ENCODE measurements around the gene MAML2. TPM values are rescaled to one million over a fixed set of nuclear protein-coding genes. Genes with fewer than 3 reads are reported as not detected.

MAML2 gene
- total RNA-seq, 4 donors from 2014 or later: 19.0 to 36.4 (median 31.4) TPM

DNA sequence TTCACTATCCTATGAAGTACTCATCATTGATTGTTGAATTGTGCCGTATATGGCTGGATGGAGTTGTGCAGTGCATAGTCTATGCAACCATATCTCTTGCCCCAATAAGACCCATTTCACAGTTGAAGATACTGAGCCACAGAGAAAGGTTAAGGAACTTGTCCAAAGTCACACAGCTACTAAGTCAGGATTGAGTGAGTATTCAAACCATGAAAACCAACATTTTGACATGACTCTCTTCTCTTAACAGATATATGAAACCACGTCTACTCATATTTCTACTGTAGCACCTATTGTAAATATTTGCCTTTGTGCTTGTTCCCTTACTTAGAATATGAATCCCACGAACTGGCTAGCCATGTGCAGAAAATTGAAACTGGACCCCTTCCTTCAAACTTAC lies 58.1 kb downstream of the MAML2 start:
- H3K36me3 ChIP-seq: no peaks in the 10 kb centered on the region
- no peak for TF ChIP-seq POLR2A (IDR thresholded peaks at IDR 0.05)
- TF ChIP-seq, protein P1, sequence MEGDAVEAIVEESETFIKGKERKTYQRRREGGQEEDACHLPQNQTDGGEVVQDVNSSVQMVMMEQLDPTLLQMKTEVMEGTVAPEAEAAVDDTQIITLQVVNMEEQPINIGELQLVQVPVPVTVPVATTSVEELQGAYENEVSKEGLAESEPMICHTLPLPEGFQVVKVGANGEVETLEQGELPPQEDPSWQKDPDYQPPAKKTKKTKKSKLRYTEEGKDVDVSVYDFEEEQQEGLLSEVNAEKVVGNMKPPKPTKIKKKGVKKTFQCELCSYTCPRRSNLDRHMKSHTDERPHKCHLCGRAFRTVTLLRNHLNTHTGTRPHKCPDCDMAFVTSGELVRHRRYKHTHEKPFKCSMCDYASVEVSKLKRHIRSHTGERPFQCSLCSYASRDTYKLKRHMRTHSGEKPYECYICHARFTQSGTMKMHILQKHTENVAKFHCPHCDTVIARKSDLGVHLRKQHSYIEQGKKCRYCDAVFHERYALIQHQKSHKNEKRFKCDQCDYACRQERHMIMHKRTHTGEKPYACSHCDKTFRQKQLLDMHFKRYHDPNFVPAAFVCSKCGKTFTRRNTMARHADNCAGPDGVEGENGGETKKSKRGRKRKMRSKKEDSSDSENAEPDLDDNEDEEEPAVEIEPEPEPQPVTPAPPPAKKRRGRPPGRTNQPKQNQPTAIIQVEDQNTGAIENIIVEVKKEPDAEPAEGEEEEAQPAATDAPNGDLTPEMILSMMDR (IDR thresholded peaks at IDR 0.05): no peak
- H3K4me1 ChIP-seq: peaks cover 1 to 4% of the 10 kb centered on the region in 2 donors
- H3K4me3 ChIP-seq (replicated peaks in 1 of 3): no peak overlapping the region
- intact Hi-C loops (cut with DNase I): no loop called here
- WGBS, 2 donors: 88 to 96% methylated on average over 3 of the region's 3 CpGs
- no peaks in the 10 kb centered on the region for H3K9me3 ChIP-seq
- no peak overlapping the region for H3K27ac ChIP-seq
- no peak for DNase-seq
- no peaks in the 10 kb centered on the region for H3K27me3 ChIP-seq

DNA sequence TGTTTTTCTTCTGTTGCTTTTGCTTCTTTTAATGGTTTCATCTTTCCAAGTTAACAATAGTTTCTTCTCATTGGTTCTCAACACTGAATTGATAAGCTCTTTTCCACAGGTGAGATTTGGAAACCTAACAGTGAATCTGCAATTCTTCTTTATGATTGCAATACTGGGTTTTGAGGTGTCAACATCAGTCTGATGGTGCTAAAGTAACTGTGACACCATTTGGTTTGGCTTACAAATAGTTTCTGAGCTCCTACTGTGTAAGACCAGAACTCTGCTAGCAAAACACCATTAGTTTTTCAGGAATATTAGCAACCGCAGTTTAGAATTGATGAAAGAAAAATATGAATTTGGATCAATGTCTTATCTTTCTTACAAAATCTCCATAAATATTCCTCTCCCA lies 58.6 kb downstream of the MAML2 start:
- Histone ChIP-seq H3K4me1 (peaks cover 6 to 8% of the 10 kb centered on the region in 2 donors), H3K36me3 (no peaks in the 10 kb centered on the region), H3K4me3 (replicated peaks in 1 of 3) (no peak overlapping the region), H3K9me3 (no peaks in the 10 kb centered on the region), H3K27me3 (no peaks in the 10 kb centered on the region), H3K27ac (no peak overlapping the region)
- DNase-seq: no peak
- 98 to 100% methylated on average over 1 of the region's 1 CpG for WGBS, 2 donors
- intact Hi-C loops (cut with DNase I): no loop called here
- TF ChIP-seq POLR2A (IDR thresholded peaks at IDR 0.05): no peak
- TF ChIP-seq, protein P1 (IDR thresholded peaks at IDR 0.05): no peak

DNA sequence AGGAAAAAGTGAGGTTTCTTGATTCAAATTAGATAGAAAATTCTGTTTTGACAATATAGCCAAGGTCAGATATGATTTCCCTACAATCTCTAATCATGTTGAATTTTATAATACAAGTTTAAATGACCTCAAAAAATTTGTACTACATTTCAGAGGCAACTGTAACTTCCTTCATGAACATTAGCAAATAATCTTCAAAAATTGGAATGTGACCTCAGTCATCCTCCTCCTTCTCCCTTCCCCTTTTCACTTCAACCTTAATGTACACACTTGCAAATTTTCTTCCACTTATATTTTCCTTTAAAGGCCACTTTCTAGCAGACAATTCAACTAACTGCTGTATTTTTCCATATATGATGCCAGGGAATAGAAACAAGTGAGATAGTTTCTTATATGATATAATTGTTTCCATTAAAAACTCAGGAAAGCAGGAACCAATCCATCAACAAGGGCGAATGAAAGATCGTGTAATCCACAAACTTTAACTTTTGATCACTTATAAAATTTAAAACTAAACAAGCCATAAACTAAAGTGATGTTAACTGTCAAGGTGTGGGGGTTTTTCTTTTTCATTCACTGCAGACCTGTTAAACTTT lies 60.3 kb downstream of the MAML2 start:
- 87 to 91% methylated on average over 2 of the region's 2 CpGs for WGBS, 2 donors
- no peak for DNase-seq
- Histone ChIP-seq H3K36me3 (no peaks in the 10 kb centered on the region), H3K4me1 (peaks cover 11 to 25% of the 10 kb centered on the region in 2 donors), H3K9me3 (no peaks in the 10 kb centered on the region), H3K27me3 (no peaks in the 10 kb centered on the region), H3K27ac (no peak overlapping the region), H3K4me3 (replicated peaks in 1 of 3) (no peak overlapping the region)
- intact Hi-C loops (cut with DNase I): no loop called here
- TF ChIP-seq, protein P1 (IDR thresholded peaks at IDR 0.05): no peak
- no peak for TF ChIP-seq POLR2A (IDR thresholded peaks at IDR 0.05)

DNA sequence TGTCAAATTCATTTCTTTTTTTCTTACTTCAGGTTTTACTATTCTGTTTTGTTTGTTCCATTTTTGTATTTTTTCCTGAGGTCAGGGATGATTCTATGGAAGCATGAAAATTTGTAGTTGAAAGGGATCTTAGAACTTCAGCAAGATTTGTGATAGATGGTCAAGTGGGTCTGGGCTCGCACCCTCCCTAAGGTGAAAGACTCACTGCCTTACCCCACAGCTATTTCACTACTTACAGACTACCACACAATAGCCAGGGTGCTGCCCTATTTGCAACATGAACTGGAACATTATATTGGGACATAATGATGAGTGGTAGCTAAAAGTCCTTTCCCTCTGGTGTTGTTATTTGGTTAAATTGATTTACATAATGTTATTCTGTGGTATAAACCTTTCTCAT lies 62.6 kb downstream of the MAML2 start:
- TF ChIP-seq, protein P1 (IDR thresholded peaks at IDR 0.05): no peak
- no peak for TF ChIP-seq POLR2A (IDR thresholded peaks at IDR 0.05)
- intact Hi-C loops (cut with DNase I): no loop called here
- H3K4me1 ChIP-seq: peaks cover 16 to 35% of the 10 kb centered on the region in 2 donors
- no peaks in the 10 kb centered on the region for H3K9me3 ChIP-seq
- H3K27me3 ChIP-seq: no peaks in the 10 kb centered on the region
- no peaks in the 10 kb centered on the region for H3K36me3 ChIP-seq
- no peak overlapping the region for H3K27ac ChIP-seq
- 96 to 97% methylated on average over 1 of the region's 1 CpG for WGBS, 2 donors
- no peak for DNase-seq
- no peak overlapping the region for H3K4me3 ChIP-seq (replicated peaks in 1 of 3)

DNA sequence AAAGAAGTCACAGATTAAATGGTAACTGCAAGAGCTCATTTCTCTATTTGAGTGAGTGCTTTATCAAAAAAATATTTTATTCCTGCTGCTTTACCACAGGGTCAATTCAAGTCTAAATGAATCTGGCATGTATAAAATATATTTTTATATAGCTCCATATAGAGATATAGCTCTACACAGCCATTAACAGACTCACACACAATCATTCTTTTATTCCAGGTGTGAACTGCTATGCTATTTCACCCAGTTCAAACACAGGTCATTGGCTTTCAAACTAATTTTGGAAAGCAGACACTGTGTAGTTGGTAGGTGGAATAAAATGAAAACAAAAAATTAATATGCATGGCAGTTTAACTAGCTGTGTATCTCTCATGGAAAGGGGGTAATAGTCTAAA lies 63.1 kb downstream of the MAML2 start:
- TF ChIP-seq, protein P1 (IDR thresholded peaks at IDR 0.05): no peak
- no peak for TF ChIP-seq POLR2A (IDR thresholded peaks at IDR 0.05)
- no peak overlapping the region for H3K4me3 ChIP-seq (replicated peaks in 1 of 3)
- no peaks in the 10 kb centered on the region for H3K9me3 ChIP-seq
- DNase-seq: no peak
- no peaks in the 10 kb centered on the region for H3K36me3 ChIP-seq
- no peaks in the 10 kb centered on the region for H3K27me3 ChIP-seq
- H3K27ac ChIP-seq: no peak overlapping the region
- intact Hi-C loops (cut with DNase I): no loop called here
- H3K4me1 ChIP-seq: peaks cover 18 to 37% of the 10 kb centered on the region in 2 donors
